CD8-positive, alpha-beta memory T cell (primary cell): ENCODE data around the gene LSG1. TPM values are rescaled to one million over a fixed set of nuclear protein-coding genes. Genes with fewer than 3 reads are reported as not detected.
"Not testable (repeated sequence)": the region's sequence is repeated elsewhere in the genome, so short reads cannot be mapped to it uniquely, and the experiment has no call there.

Experiments
- CTCF ChIA-PET: fragments of 350-600 bp; sonication (Branson Sonifier 250); formaldehyde crosslinking; loops from one replicate; lab custom pipeline; 2021; ENCODE audit warnings: antibody characterized with exemption; lab: Charles Lee
- POLR2A ChIA-PET: fragments of 350-600 bp; sonication (Branson Sonifier 250); formaldehyde crosslinking; loops from one replicate; lab custom pipeline; 2021; ENCODE audit warnings: antibody characterized with exemption; lab: Charles Lee
- DNase-seq, 5 donors: peaks; one replicate each; pipeline versions ENCODE4 v3.0.0 to v3.0.0-alpha.2; 2020 to 2022; ENCODE audit warnings: mixed read lengths in 1 of 5
- H3K27ac ChIP-seq: one replicate; pipeline ENCODE4 v1.7.0; 2013; ENCODE audit warnings: low read depth, mild to moderate bottlenecking, low read length, moderate library complexity
- H3K27me3 ChIP-seq: 2 replicates; pipeline ENCODE4 v1.7.0; 2013; ENCODE audit warnings: low read length, mild to moderate bottlenecking; ENCODE audit not compliant: insufficient read depth, poor library complexity, severe bottlenecking
- H3K36me3 ChIP-seq: 2 replicates; pipeline ENCODE4 v1.7.0; 2013; ENCODE audit warnings: mild to moderate bottlenecking, low read length, moderate library complexity; ENCODE audit not compliant: insufficient read depth
- H3K4me1 ChIP-seq: 2 replicates; pipeline ENCODE4 v1.7.0; 2013; ENCODE audit warnings: mild to moderate bottlenecking, low read length, moderate library complexity; ENCODE audit not compliant: insufficient read depth
- H3K4me3 ChIP-seq: 2 replicates; pipeline ENCODE4 v1.7.0; 2013; ENCODE audit warnings: mild to moderate bottlenecking, low read length
- H3K9me3 ChIP-seq: 2 replicates; pipeline ENCODE4 v1.7.0; 2013; ENCODE audit warnings: mild to moderate bottlenecking, low read length
- H3K27ac Mint-ChIP-seq, 8 donors: one replicate each; pipeline ENCODE4 v1.8.0; 2020 to 2021; ENCODE audit warnings: mixed read lengths in 8 of 8, mild to moderate bottlenecking in 6 of 8, inconsistent platforms in 3 of 8, moderate library complexity in 3 of 8
- H3K27me3 Mint-ChIP-seq, 2 donors: one replicate each; pipeline ENCODE4 v1.8.0; 2020 to 2021; ENCODE audit warnings: mixed read lengths in 2 of 2, mild to moderate bottlenecking in 1 of 2, moderate library complexity in 1 of 2
- H3K36me3 Mint-ChIP-seq, 3 donors: one replicate each; pipeline ENCODE4 v1.8.0; 2020 to 2021; ENCODE audit warnings: mixed read lengths in 3 of 3, inconsistent platforms in 1 of 3, mild to moderate bottlenecking in 1 of 3
- H3K4me1 Mint-ChIP-seq, 3 donors: one replicate each; pipeline ENCODE4 v1.8.0; 2020 to 2021; ENCODE audit warnings: mixed read lengths in 3 of 3, inconsistent platforms in 1 of 3, mild to moderate bottlenecking in 1 of 3
- H3K4me3 Mint-ChIP-seq, 7 donors: one replicate each; pipeline ENCODE4 v1.8.0; 2020 to 2021; ENCODE audit warnings: mixed read lengths in 7 of 7, mild to moderate bottlenecking in 6 of 7, moderate library complexity in 4 of 7, inconsistent platforms in 2 of 7
- H3K9me3 Mint-ChIP-seq, 5 donors: one replicate each; pipeline ENCODE4 v1.8.0; 2020 to 2022; ENCODE audit warnings: mixed read lengths in 5 of 5, mild to moderate bottlenecking in 3 of 5, moderate library complexity in 2 of 5, inconsistent platforms in 1 of 5
- polyA plus RNA-seq: library from polyadenylated mRNA; unstranded; fragments of 300-500 nt; fragmentation: Illumina TruSeq; gene quantifications from one replicate; pipeline ENCODE4 v1.2.3, GENCODE V29; 2021
- total RNA-seq, 2 experiments: library from RNA; stranded (reverse); gene quantifications; one replicate each; pipeline ENCODE4 v1.2.3, GENCODE V29; 2021

Gene LSG1
- total and polyA plus RNA-seq, 3 experiments from 2014 or later: 39.3 to 68.8 (median 65.2) TPM

GRCh38 chr3:194610689-194611088 is 61.3 kb downstream of the LSG1 start:
- Mint-ChIP-seq H3K9me3 (no peaks in the 10 kb centered on the region), H3K27ac (no peak overlapping the region), H3K27me3 (peaks cover 0 to 4% of the 10 kb centered on the region in 2 donors), H3K4me1 (no peaks in the 10 kb centered on the region), H3K36me3 (no peaks in the 10 kb centered on the region), H3K4me3 (no peak overlapping the region)
- DNase-seq: no peak
- ChIA-PET POLR2A (no interaction called here), CTCF (no interaction called here)
- H3K9me3 ChIP-seq: no peaks in the 10 kb centered on the region
- no peaks in the 10 kb centered on the region for H3K27me3 ChIP-seq
- no peaks in the 10 kb centered on the region for H3K4me1 ChIP-seq
- no peak overlapping the region for H3K4me3 ChIP-seq
- H3K36me3 ChIP-seq: no peaks in the 10 kb centered on the region
- H3K27ac ChIP-seq: no peak overlapping the region

GRCh38 chr3:194609601-194610000 is 62.4 kb downstream of the LSG1 start:
- DNase-seq: no peak
- Histone ChIP-seq H3K27me3 (no peaks in the 10 kb centered on the region), H3K36me3 (no peaks in the 10 kb centered on the region), H3K27ac (no peak overlapping the region), H3K4me1 (no peaks in the 10 kb centered on the region), H3K9me3 (no peaks in the 10 kb centered on the region), H3K4me3 (no peak overlapping the region)
- CTCF ChIA-PET: interaction anchor here (1.1 kb wide), 1 partner anchor 24 kb away, joined by 3 read pairs; the partner anchor contains the start of gene TMEM44
- H3K9me3 Mint-ChIP-seq: no peaks in the 10 kb centered on the region
- H3K4me3 Mint-ChIP-seq: no peak overlapping the region
- no peaks in the 10 kb centered on the region for H3K4me1 Mint-ChIP-seq
- no peaks in the 10 kb centered on the region for H3K36me3 Mint-ChIP-seq
- POLR2A ChIA-PET: no interaction called here
- H3K27me3 Mint-ChIP-seq: peaks cover 0 to 4% of the 10 kb centered on the region in 2 donors
- no peak overlapping the region for H3K27ac Mint-ChIP-seq

- Mint-ChIP-seq H3K4me1 (no peaks in the 10 kb centered on the region), H3K36me3 (no peaks in the 10 kb centered on the region), H3K4me3 (no peak overlapping the region), H3K9me3 (no peaks in the 10 kb centered on the region), H3K27me3 (peaks cover 0 to 4% of the 10 kb centered on the region in 2 donors), H3K27ac (no peak overlapping the region)
- POLR2A ChIA-PET: no interaction called here
- H3K4me1 ChIP-seq: no peaks in the 10 kb centered on the region
- no peaks in the 10 kb centered on the region for H3K9me3 ChIP-seq
- no peak for DNase-seq
- no peak overlapping the region for H3K27ac ChIP-seq
- H3K4me3 ChIP-seq: no peak overlapping the region
- no peaks in the 10 kb centered on the region for H3K27me3 ChIP-seq
- no peaks in the 10 kb centered on the region for H3K36me3 ChIP-seq
- CTCF ChIA-PET: interaction anchor here (1.1 kb wide), 1 partner anchor 24 kb away, joined by 3 read pairs; the partner anchor contains the start of gene TMEM44
Measured at GRCh38 chr3:194608981-194609380, 63.0 kb downstream of the LSG1 start.

- Mint-ChIP-seq H3K36me3 (peaks cover 0 to under 1% (median 0%) of the 10 kb centered on the region in 3 donors), H3K9me3 (no peaks in the 10 kb centered on the region), H3K4me3 (no peak overlapping the region), H3K27me3 (peaks cover 0 to 4% of the 10 kb centered on the region in 2 donors), H3K4me1 (no peaks in the 10 kb centered on the region), H3K27ac (no peak overlapping the region)
- no peak overlapping the region for H3K27ac ChIP-seq
- H3K27me3 ChIP-seq: no peaks in the 10 kb centered on the region
- DNase-seq: no peak
- no peaks in the 10 kb centered on the region for H3K9me3 ChIP-seq
- CTCF ChIA-PET: no interaction called here
- H3K36me3 ChIP-seq: no peaks in the 10 kb centered on the region
- no peaks in the 10 kb centered on the region for H3K4me1 ChIP-seq
- no peak overlapping the region for H3K4me3 ChIP-seq
- POLR2A ChIA-PET: no interaction called here
Measured at GRCh38 chr3:194607592-194608389, 64.2 kb downstream of the LSG1 start.

GRCh38 chr3:194606941-194607340 is 65.0 kb downstream of the LSG1 start:
- no peak for DNase-seq
- POLR2A ChIA-PET: no interaction called here
- Histone ChIP-seq H3K27ac (no peak overlapping the region), H3K36me3 (no peaks in the 10 kb centered on the region), H3K4me1 (no peaks in the 10 kb centered on the region), H3K9me3 (no peaks in the 10 kb centered on the region), H3K27me3 (no peaks in the 10 kb centered on the region), H3K4me3 (no peak overlapping the region)
- Mint-ChIP-seq H3K27me3 (peaks cover 0 to 4% of the 10 kb centered on the region in 2 donors), H3K36me3 (peaks cover 0 to 3% (median 0%) of the 10 kb centered on the region in 3 donors), H3K9me3 (no peaks in the 10 kb centered on the region), H3K4me1 (no peaks in the 10 kb centered on the region), H3K27ac (peak overlapping the region in 2 of 8 donors; percentile 66 to 77), H3K4me3 (no peak overlapping the region)
- CTCF ChIA-PET: no interaction called here

GRCh38 chr3:194606163-194606562 is 65.8 kb downstream of the LSG1 start:
- POLR2A ChIA-PET: no interaction called here
- peaks cover 0 to 4% (median 2%) of the 10 kb centered on the region in 3 donors for H3K36me3 Mint-ChIP-seq
- no peaks in the 10 kb centered on the region for H3K9me3 Mint-ChIP-seq
- H3K4me3 ChIP-seq: no peak overlapping the region
- no peaks in the 10 kb centered on the region for H3K27me3 ChIP-seq
- peaks cover 0 to 4% of the 10 kb centered on the region in 2 donors for H3K27me3 Mint-ChIP-seq
- no peaks in the 10 kb centered on the region for H3K9me3 ChIP-seq
- H3K27ac ChIP-seq: no peak overlapping the region
- no peak overlapping the region for H3K27ac Mint-ChIP-seq
- DNase-seq: no peak
- H3K4me1 Mint-ChIP-seq: no peaks in the 10 kb centered on the region
- CTCF ChIA-PET: no interaction called here
- no peak overlapping the region for H3K4me3 Mint-ChIP-seq
- H3K36me3 ChIP-seq: no peaks in the 10 kb centered on the region
- H3K4me1 ChIP-seq: no peaks in the 10 kb centered on the region

GRCh38 chr3:194605314-194605713 is 66.7 kb downstream of the LSG1 start:
- H3K4me1 Mint-ChIP-seq, H3K27ac Mint-ChIP-seq, DNase-seq, CTCF ChIA-PET, H3K27ac ChIP-seq, H3K4me3 Mint-ChIP-seq, H3K4me1 ChIP-seq, H3K36me3 Mint-ChIP-seq, H3K9me3 Mint-ChIP-seq, H3K9me3 ChIP-seq, H3K4me3 ChIP-seq, H3K27me3 Mint-ChIP-seq, H3K36me3 ChIP-seq, H3K27me3 ChIP-seq, POLR2A ChIA-PET: not testable (repeated sequence)

- DNase-seq: no peak
- Mint-ChIP-seq H3K9me3 (no peaks in the 10 kb centered on the region), H3K27me3 (peaks cover 0 to 3% of the 10 kb centered on the region in 2 donors), H3K36me3 (peaks cover 0 to 4% (median 3%) of the 10 kb centered on the region in 3 donors), H3K4me1 (no peaks in the 10 kb centered on the region), H3K4me3 (no peak overlapping the region), H3K27ac (no peak overlapping the region)
- H3K9me3 ChIP-seq: no peaks in the 10 kb centered on the region
- H3K36me3 ChIP-seq: no peaks in the 10 kb centered on the region
- POLR2A ChIA-PET: no interaction called here
- H3K27ac ChIP-seq: no peak overlapping the region
- H3K27me3 ChIP-seq: no peaks in the 10 kb centered on the region
- H3K4me3 ChIP-seq: no peak overlapping the region
- H3K4me1 ChIP-seq: no peaks in the 10 kb centered on the region
- CTCF ChIA-PET: no interaction called here
Measured at GRCh38 chr3:194604837-194605236, 67.2 kb downstream of the LSG1 start.
